GM12878 (cell line): ENCODE data around the gene DIP2C. TPM values are rescaled to one million over a fixed set of nuclear protein-coding genes. Genes with fewer than 3 reads are reported as not detected.

ENCODE experiments used
- ATAC-seq: fragments of 200-7000 bp; cut with Tn5 transposase; 3 replicates; pipeline ENCODE4 v1.9.1; 2020; ENCODE audit warnings: mild to moderate bottlenecking, moderate library complexity
- BruUV-seq: library from RNA; stranded (reverse); fragments of 400-500 nt; replicated peaks from 2 replicates; lab custom pipeline; 2021; lab: Mats Ljungman, UMichigan
- CTCF ChIA-PET: fragments of 300-600 bp; sonication (Branson Sonifier 250); formaldehyde crosslinking; extraction: SDS; loops from one replicate; lab custom pipeline; 2021; ENCODE audit warnings: inconsistent platforms; lab: Yijun Ruan, JAX
- POLR2A ChIA-PET: fragments of 350-600 bp; formaldehyde crosslinking; extraction: SDS; loops from one replicate; lab custom pipeline; 2021; ENCODE audit warnings: inconsistent platforms; lab: Charles Lee
- RAD21 ChIA-PET: fragments of 300-600 bp; sonication (Branson Sonifier 250); formaldehyde crosslinking; loops from one replicate; lab custom pipeline; 2023; ENCODE audit warnings: antibody characterized with exemption; ENCODE audit not compliant: unreplicated experiment; lab: Charles Lee
- SMC1A ChIA-PET: fragments of 300-600 bp; sonication (Branson Sonifier 250); formaldehyde crosslinking; loops from one replicate; lab custom pipeline; 2023; ENCODE audit not compliant: unreplicated experiment, uncharacterized antibody; lab: Charles Lee
- DNase-seq: peaks from one replicate; pipeline ENCODE4 v3.0.0-alpha.2; 2011; ENCODE audit warnings: low read depth, low spot score
- FAIRE-seq: peaks from 3 replicates; lab custom pipeline; 2011; peaks lifted over from hg19 to GRCh38; lab: Jason Lieb, UNC
- H2AFZ ChIP-seq: 2 replicates; pipeline ENCODE4 v1.6.0; 2011; ENCODE audit warnings: low read depth, low read length, control low read depth; ENCODE audit not compliant: control insufficient read depth
- H3K27ac ChIP-seq: 2 replicates; pipeline ENCODE4 v1.5.1; 2011; ENCODE audit warnings: control low read depth; ENCODE audit not compliant: control insufficient read depth, insufficient read depth
- H3K27me3 ChIP-seq, 2 experiments: replicated peaks in 1 of 2; 2 replicates each; pipeline versions ENCODE4 v1.6.0 to v1.6.1; 2011; ENCODE audit warnings: low read length in 1 of 2; ENCODE audit not compliant: control insufficient read depth in 2 of 2, insufficient read depth in 2 of 2
- H3K36me3 ChIP-seq, 2 experiments: 2 replicates each; pipeline ENCODE4 v1.5.1; 2011; ENCODE audit warnings: low read length in 1 of 2; ENCODE audit not compliant: control insufficient read depth in 2 of 2, insufficient read depth in 2 of 2
- H3K4me1 ChIP-seq: 2 replicates; pipeline ENCODE4 v1.6.1; 2011; ENCODE audit warnings: mild to moderate bottlenecking, low read length, moderate library complexity, mixed read lengths; ENCODE audit not compliant: control insufficient read depth, insufficient read depth
- H3K4me2 ChIP-seq: 2 replicates; pipeline ENCODE4 v1.6.0; 2011; ENCODE audit warnings: control low read depth; ENCODE audit not compliant: control insufficient read depth, insufficient read depth
- H3K4me3 ChIP-seq: fragments of 200-600 bp; sonication (generic); 2 replicates; pipeline ENCODE4 v1.5.1; 2016
- H3K79me2 ChIP-seq: 2 replicates; pipeline ENCODE4 v1.6.0; 2011; ENCODE audit warnings: low read length; ENCODE audit not compliant: control insufficient read depth, insufficient read depth
- H3K9ac ChIP-seq: 2 replicates; pipeline ENCODE4 v1.8.0; 2011; ENCODE audit warnings: low read length, control low read depth, mixed read lengths; ENCODE audit not compliant: control insufficient read depth, insufficient read depth
- H3K9me3 ChIP-seq: replicated peaks from 3 replicates; pipeline ENCODE4 v1.5.1; 2011; ENCODE audit warnings: mild to moderate bottlenecking, low read length; ENCODE audit not compliant: control insufficient read depth, insufficient read depth
- H4K20me1 ChIP-seq: 2 replicates; pipeline ENCODE4 v1.6.0; 2011; ENCODE audit not compliant: control insufficient read depth, insufficient read depth
- DPF2 ChIP-seq: fragments of 450-650 bp; IDR thresholded peaks from 2 replicates; pipeline ENCODE4 v1.6.1; 2017; ENCODE audit warnings: mild to moderate bottlenecking
- whole genome bisulfite sequencing: methylation state at CpG from one replicate; pipeline ENCODE4 v1.1.6; 2016; ENCODE audit warnings: low lambda C conversion rate; ENCODE audit not compliant: insufficient replicate concordance, insufficient coverage; ENCODE audit errors: missing lambda C conversion rate; 5-methylcytosine and 5-hydroxymethylcytosine counted together
- in situ Hi-C: fragments of 300-500 bp; cut with MboI; formaldehyde crosslinking; loops from 9 replicates; pipeline ENCODE4 v1.14.3; 2018; ENCODE audit warnings: mixed read lengths
- intact Hi-C: fragments of 100-400 bp; cut with micrococcal nuclease; formaldehyde crosslinking; loops from one replicate; pipeline ENCODE4 v1.14.2; 2022; ENCODE audit not compliant: unreplicated experiment
- polyA plus RNA-seq, 11 experiments: library from polyadenylated mRNA; depleted of rRNA in 4 of 11; unstranded in 6 of 11; stranded (reverse) in 5 of 11; fragments of >200 nt; fragmentation: Nextera tagmentation in 4 of 11; fragmentation: Illumina TruSeq in 1 of 11; extraction: Ambion mirVana in 4 of 11; extraction: Trizol in 1 of 11; gene quantifications; 1 replicate in 1 of 11; 2 replicates in 10 of 11; pipeline versions ENCODE4 v1.2.1 to v1.2.3, GENCODE V29; 2011 to 2016; ENCODE audit warnings: inconsistent platforms in 2 of 11, missing spikeins in 2 of 11, low read depth in 1 of 11
- total RNA-seq, 4 experiments: library from RNA; depleted of rRNA in 3 of 4; stranded (reverse); fragments of >200 nt in 3 of 4; fragmentation: Illumina TruSeq in 1 of 4; extraction: Trizol in 1 of 4; gene quantifications; 2 replicates each; pipeline versions ENCODE4 v1.2.1 to v1.2.3, GENCODE V29; 2013 to 2021
- TF ChIP-seq, protein P1 (sequence below): IDR thresholded peaks from 2 replicates; pipeline ENCODE4 v1.6.1; 2012; ENCODE audit warnings: low read length, inconsistent platforms
- TF ChIP-seq, protein P2 (sequence below): fragments of 450-650 bp; IDR thresholded peaks from 2 replicates; pipeline ENCODE4 v1.6.1; 2018; ENCODE audit warnings: mild to moderate bottlenecking, low read depth, moderate library complexity; ENCODE audit not compliant: partially characterized antibody

The DIP2C gene
- total and polyA plus RNA-seq, 10 of the 15 experiments (the other 5 are each of a cell fraction or from before 2014, with no cell fraction given): 0.01 to 0.10 (median 0.06) TPM

DNA sequence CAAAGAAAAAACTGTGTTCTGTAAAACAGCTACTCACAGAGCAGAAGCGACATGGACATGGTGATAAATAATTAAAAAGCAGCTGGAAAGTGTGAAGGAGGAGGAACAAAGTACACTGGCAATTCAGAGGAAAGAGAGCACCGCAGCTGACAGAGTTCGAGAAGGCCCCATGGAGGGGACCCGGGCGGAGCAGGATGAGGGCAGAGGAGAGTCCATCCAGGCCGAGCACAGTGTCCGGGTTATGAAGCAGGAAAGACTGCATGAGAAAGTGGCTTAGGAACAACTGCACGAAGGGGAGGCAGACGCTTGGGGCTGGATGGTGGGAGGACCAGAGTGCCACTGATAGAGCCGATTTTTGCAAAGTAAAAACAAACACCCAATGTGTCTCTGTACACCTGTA, 368.7 kb downstream of the DIP2C start:
- no peak overlapping the region for H3K4me2 ChIP-seq
- no peak for TF ChIP-seq DPF2
- TF ChIP-seq, protein P1, sequence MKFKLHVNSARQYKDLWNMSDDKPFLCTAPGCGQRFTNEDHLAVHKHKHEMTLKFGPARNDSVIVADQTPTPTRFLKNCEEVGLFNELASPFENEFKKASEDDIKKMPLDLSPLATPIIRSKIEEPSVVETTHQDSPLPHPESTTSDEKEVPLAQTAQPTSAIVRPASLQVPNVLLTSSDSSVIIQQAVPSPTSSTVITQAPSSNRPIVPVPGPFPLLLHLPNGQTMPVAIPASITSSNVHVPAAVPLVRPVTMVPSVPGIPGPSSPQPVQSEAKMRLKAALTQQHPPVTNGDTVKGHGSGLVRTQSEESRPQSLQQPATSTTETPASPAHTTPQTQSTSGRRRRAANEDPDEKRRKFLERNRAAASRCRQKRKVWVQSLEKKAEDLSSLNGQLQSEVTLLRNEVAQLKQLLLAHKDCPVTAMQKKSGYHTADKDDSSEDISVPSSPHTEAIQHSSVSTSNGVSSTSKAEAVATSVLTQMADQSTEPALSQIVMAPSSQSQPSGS: no peak
- TF ChIP-seq, protein P2, sequence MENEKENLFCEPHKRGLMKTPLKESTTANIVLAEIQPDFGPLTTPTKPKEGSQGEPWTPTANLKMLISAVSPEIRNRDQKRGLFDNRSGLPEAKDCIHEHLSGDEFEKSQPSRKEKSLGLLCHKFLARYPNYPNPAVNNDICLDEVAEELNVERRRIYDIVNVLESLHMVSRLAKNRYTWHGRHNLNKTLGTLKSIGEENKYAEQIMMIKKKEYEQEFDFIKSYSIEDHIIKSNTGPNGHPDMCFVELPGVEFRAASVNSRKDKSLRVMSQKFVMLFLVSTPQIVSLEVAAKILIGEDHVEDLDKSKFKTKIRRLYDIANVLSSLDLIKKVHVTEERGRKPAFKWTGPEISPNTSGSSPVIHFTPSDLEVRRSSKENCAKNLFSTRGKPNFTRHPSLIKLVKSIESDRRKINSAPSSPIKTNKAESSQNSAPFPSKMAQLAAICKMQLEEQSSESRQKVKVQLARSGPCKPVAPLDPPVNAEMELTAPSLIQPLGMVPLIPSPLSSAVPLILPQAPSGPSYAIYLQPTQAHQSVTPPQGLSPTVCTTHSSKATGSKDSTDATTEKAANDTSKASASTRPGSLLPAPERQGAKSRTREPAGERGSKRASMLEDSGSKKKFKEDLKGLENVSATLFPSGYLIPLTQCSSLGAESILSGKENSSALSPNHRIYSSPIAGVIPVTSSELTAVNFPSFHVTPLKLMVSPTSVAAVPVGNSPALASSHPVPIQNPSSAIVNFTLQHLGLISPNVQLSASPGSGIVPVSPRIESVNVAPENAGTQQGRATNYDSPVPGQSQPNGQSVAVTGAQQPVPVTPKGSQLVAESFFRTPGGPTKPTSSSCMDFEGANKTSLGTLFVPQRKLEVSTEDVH: no peak
- TF ChIP-seq, all 136 proteins: peak for 0
- H3K79me2 ChIP-seq: no peaks in the 10 kb centered on the region
- H3K4me1 ChIP-seq: peaks cover 15% of the 10 kb centered on the region
- ChIA-PET POLR2A (no interaction called here), SMC1A (no interaction called here), RAD21 (no interaction called here), CTCF (no interaction called here)
- WGBS: 83% methylated on average over 10 of the region's 10 CpGs
- H3K27me3 ChIP-seq: no peaks in the 10 kb centered on the region; a peak in 1 of 4 replicates
- no peak overlapping the region for H3K4me3 ChIP-seq
- ATAC-seq (no peak), DNase-seq (no peak), FAIRE-seq (no peak)
- no TSS peak for BruUV-seq
- intact Hi-C loops: no loop called here
- in situ Hi-C loops: no loop called here
- H3K9ac ChIP-seq: no peak overlapping the region
- no peaks in the 10 kb centered on the region for H3K9me3 ChIP-seq
- no peaks in the 10 kb centered on the region for H4K20me1 ChIP-seq
- no peak overlapping the region for H2AFZ ChIP-seq
- H3K27ac ChIP-seq: no peak overlapping the region
- no peaks in the 10 kb centered on the region for H3K36me3 ChIP-seq
